Stimulated activated CD8-positive, alpha-beta memory T cell treated with anti-CD3 and anti-CD28 coated beads, Interleukin-15, amount 100 ng/mL, for 48 hours (primary cell): ENCODE measurements around the gene IARS2.
"Not testable (repeated sequence)": the region's sequence is repeated elsewhere in the genome, so short reads cannot be mapped to it uniquely, and the experiment has no call there.

ENCODE experiments used
- DNase-seq, 2 donors: peaks; one replicate each; pipeline ENCODE4 v3.0.0-alpha.2; 2020; ENCODE audit warnings: low read depth in 2 of 2

IARS2 gene

GRCh38 chr1:220112600-220112999 lies 18.7 kb downstream of the IARS2 start:
- DNase-seq = not testable (repeated sequence)

- DNase-seq = no peak
Observed at GRCh38 chr1:220113136-220113695, 19.3 kb downstream of the IARS2 start.

- no peak for DNase-seq
Observed at GRCh38 chr1:220119043-220119512, 25.1 kb downstream of the IARS2 start.

- no peak for DNase-seq
Observed at GRCh38 chr1:220121791-220122530, 28.0 kb downstream of the IARS2 start.

- DNase-seq = no peak
Observed at GRCh38 chr1:220123066-220123465, 29.1 kb downstream of the IARS2 start.

GRCh38 chr1:220123889-220124288 lies 30.0 kb downstream of the IARS2 start:
- no peak for DNase-seq

- no peak for DNase-seq
Observed at GRCh38 chr1:220124542-220124941, 30.6 kb downstream of the IARS2 start.

GRCh38 chr1:220127076-220127475 lies 33.1 kb downstream of the IARS2 start:
- DNase-seq = no peak

- no peak for DNase-seq
Observed at GRCh38 chr1:220129479-220130210, 35.7 kb downstream of the IARS2 start.

- DNase-seq = peak in 1 of 2 donors; percentile 6
Observed at GRCh38 chr1:220135755-220136154, 41.8 kb downstream of the IARS2 start.

GRCh38 chr1:220137019-220137786 lies 43.3 kb downstream of the IARS2 start:
- DNase-seq = no peak

GRCh38 chr1:220139966-220140365 lies 46.0 kb downstream of the IARS2 start:
- DNase-seq = no peak

GRCh38 chr1:220144051-220144450 lies 50.1 kb downstream of the IARS2 start:
- DNase-seq = no peak

- DNase-seq = no peak
Observed at GRCh38 chr1:220149742-220150141, 55.8 kb downstream of the IARS2 start.

- DNase-seq = no peak
Observed at GRCh38 chr1:220151454-220151853, 57.5 kb downstream of the IARS2 start.

- no peak for DNase-seq
Observed at GRCh38 chr1:220153147-220153546, 59.2 kb downstream of the IARS2 start.

GRCh38 chr1:220156620-220157146 lies 62.8 kb downstream of the IARS2 start:
- DNase-seq = no peak

GRCh38 chr1:220157738-220158137 lies 63.8 kb downstream of the IARS2 start:
- DNase-seq = no peak

GRCh38 chr1:220158530-220158929 lies 64.6 kb downstream of the IARS2 start:
- not testable (repeated sequence) for DNase-seq

- DNase-seq = no peak
Observed at GRCh38 chr1:220159041-220159440, 65.1 kb downstream of the IARS2 start.

GRCh38 chr1:220160027-220160426 lies 66.1 kb downstream of the IARS2 start:
- no peak for DNase-seq

- DNase-seq = no peak
Observed at GRCh38 chr1:220164116-220164515, 70.2 kb downstream of the IARS2 start.
